Prostate gland (tissue), 2 donors: ENCODE measurements around the gene FAM174C. TPM values are rescaled to one million over a fixed set of nuclear protein-coding genes. Genes with fewer than 3 reads are reported as not detected.

Source experiments
- DNase-seq: peaks from one replicate; pipeline ENCODE4 v3.0.0-alpha.2; 2019; ENCODE audit warnings: low spot score
- H3K27ac ChIP-seq, 2 donors: fragments of 200-600 bp; sonication (generic); 2 replicates each; pipeline ENCODE4 v1.5.1; 2017 to 2019
- H3K27me3 ChIP-seq: fragments of 200-600 bp; sonication (generic); replicated peaks from 2 replicates; pipeline ENCODE4 v1.5.1; 2019; ENCODE audit not compliant: insufficient read depth
- H3K36me3 ChIP-seq, 2 donors: fragments of 200-600 bp; sonication (generic); 1 replicate in 1 of 2; 2 replicates in 1 of 2; pipeline versions ENCODE4 v1.5.1 to v1.8.1; 2017 to 2019
- H3K4me1 ChIP-seq: fragments of 200-600 bp; sonication (generic); replicated peaks from 2 replicates; pipeline ENCODE4 v1.5.1; 2019
- H3K4me3 ChIP-seq, 2 donors: fragments of 200-600 bp; sonication (generic); 2 replicates each; pipeline ENCODE4 v1.5.1; 2017 to 2019
- H3K9me3 ChIP-seq: fragments of 200-600 bp; sonication (generic); 2 replicates; pipeline ENCODE4 v1.5.1; 2017
- POLR2A ChIP-seq: fragments of 450-650 bp; IDR thresholded peaks from one replicate; pipeline ENCODE4 v1.6.1; 2016; ENCODE audit warnings: antibody characterized with exemption, mild to moderate bottlenecking
- POLR2AphosphoS5 ChIP-seq: sonication (generic); formaldehyde crosslinking; IDR thresholded peaks from one replicate; pipeline ENCODE4 v1.6.1; 2017; ENCODE audit warnings: antibody characterized with exemption
- WGBS: methylation state at CpG from one replicate; pipeline ENCODE4 v1.1.5; 2018; 5-methylcytosine and 5-hydroxymethylcytosine counted together
- intact Hi-C: fragments of 100-400 bp; cut with DNase I; formaldehyde crosslinking; loops from one replicate; pipeline ENCODE4 v1.14.2; 2022
- total RNA-seq, 2 donors: library from RNA; depleted of rRNA; stranded (reverse); fragments of >200 nt; gene quantifications; one replicate each; pipeline ENCODE4 v1.1.0, GENCODE V29; 2016
- TF ChIP-seq, protein P1 (sequence below), 4 experiments: fragments of 200-600 bp in 2 of 4; fragments of 450-650 bp in 2 of 4; sonication (generic) in 2 of 4; IDR thresholded peaks; 1 replicate in 3 of 4; 2 replicates in 1 of 4; pipeline ENCODE4 v1.5.1; 2016 to 2019; ENCODE audit warnings: antibody characterized with exemption in 4 of 4, mild to moderate bottlenecking in 2 of 4, moderate library complexity in 2 of 4

The FAM174C gene
- total RNA-seq, 2 donors from 2014 or later = 95.1 to 98.7 TPM

DNA sequence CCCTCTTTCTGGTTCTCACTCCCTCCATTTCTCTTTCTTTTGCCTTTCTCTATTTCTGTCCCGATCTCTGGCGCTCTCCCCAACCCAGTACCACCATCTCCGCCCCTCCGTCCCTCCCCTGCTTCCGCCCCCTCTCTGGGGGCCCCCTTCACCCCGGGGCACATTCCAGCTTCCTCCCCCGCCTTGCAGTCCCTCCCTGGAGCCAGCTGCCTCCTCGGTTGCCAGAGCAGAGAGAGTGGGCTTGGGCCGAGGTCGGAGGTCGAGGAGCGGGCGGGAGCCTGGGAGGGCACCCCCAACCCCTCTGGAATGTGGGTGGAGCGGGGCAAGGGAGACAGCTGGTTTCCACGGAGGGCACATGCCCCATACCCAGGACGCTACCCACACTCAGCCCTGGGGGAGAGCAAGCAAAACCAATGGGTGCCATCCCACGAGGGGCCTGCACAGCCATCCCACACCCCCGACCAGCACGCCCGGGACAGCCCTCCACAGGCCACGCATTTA is 12.7 kb upstream of the FAM174C start:
- Histone ChIP-seq H3K27ac (peak overlapping the region; percentile 89 to 100), H3K36me3 (no peaks in the 10 kb centered on the region), H3K9me3 (no peaks in the 10 kb centered on the region), H3K4me1 (peaks cover 52% of the 10 kb centered on the region), H3K4me3 (no peak overlapping the region), H3K27me3 (no peaks in the 10 kb centered on the region)
- WGBS = 39% methylated on average over 21 of the region's 21 CpGs
- no peak for DNase-seq
- intact Hi-C loops = no loop called here
- TF ChIP-seq, protein P1, sequence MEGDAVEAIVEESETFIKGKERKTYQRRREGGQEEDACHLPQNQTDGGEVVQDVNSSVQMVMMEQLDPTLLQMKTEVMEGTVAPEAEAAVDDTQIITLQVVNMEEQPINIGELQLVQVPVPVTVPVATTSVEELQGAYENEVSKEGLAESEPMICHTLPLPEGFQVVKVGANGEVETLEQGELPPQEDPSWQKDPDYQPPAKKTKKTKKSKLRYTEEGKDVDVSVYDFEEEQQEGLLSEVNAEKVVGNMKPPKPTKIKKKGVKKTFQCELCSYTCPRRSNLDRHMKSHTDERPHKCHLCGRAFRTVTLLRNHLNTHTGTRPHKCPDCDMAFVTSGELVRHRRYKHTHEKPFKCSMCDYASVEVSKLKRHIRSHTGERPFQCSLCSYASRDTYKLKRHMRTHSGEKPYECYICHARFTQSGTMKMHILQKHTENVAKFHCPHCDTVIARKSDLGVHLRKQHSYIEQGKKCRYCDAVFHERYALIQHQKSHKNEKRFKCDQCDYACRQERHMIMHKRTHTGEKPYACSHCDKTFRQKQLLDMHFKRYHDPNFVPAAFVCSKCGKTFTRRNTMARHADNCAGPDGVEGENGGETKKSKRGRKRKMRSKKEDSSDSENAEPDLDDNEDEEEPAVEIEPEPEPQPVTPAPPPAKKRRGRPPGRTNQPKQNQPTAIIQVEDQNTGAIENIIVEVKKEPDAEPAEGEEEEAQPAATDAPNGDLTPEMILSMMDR (IDR thresholded peaks at IDR 0.05) = no peak
- TF ChIP-seq POLR2A (no peak), POLR2AphosphoS5 (no peak)

DNA sequence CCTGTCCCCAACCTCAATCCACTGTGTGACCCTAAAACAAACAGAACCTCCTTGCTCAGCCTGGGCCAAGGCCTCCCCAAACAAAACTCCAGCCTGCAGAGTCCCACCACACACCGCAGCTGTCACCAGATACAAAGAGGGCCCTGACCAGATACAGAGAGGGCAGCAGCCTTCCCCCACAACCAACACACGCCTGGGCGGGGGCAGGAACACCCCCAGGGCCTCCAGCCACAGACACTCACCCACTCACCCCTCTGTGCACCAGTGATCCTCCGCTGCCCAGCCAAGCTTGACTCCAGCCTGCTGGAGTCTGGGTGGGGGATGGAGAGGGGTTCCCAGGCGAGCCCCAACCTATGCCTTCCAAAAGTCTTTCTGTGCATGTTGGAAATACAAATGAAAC is 12.1 kb upstream of the FAM174C start:
- H3K4me3 ChIP-seq = no peak overlapping the region
- intact Hi-C loops = no loop called here
- peak overlapping the region; percentile 89 to 100 for H3K27ac ChIP-seq
- 74% methylated on average over 5 of the region's 5 CpGs for WGBS
- no peaks in the 10 kb centered on the region for H3K27me3 ChIP-seq
- H3K9me3 ChIP-seq = no peaks in the 10 kb centered on the region
- TF ChIP-seq, protein P1 (IDR thresholded peaks at IDR 0.05) = no peak
- TF ChIP-seq POLR2AphosphoS5 = no peak
- no peak for TF ChIP-seq POLR2A
- H3K4me1 ChIP-seq = peaks cover 47% of the 10 kb centered on the region
- DNase-seq = no peak
- H3K36me3 ChIP-seq = no peaks in the 10 kb centered on the region

DNA sequence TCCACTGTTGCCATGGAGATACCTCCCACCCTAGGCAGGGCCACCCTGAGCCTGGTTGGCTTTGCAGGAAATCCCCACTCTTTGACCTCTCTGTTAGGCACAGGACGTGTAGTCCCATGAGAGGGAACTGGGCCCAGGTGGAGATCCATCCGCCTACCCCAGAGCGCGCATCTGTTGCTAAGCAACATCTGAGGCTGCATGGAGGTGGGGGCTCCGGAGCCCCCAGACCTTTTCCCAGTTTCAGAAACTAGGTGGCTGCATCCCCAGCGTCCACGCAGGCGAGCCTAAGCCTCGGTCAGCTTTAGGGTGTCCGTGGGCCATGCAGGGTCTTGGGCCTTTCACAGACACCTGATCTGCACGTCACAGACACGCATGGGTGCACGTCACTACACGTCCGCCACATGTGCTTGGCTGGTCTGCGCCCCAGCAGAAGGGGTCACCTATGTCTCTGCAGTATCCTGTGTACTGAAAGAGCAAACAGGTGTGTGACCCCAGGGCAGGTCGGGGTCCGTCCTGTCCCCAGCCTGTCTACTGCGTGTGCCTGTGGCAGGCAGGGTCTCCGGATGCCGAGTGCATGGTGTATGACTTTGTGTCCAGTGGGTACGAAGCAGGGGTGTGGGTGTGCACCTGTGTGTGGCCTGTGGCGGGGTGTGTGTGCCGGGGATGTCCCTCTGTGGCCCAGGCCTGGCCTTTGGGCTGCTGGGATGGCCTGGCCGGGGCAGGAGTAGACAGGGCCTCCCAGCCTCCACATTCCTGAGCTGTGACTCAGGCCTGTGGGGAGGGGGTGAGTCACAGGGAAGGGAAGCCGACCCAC is 10.3 kb upstream of the FAM174C start:
- H3K27ac ChIP-seq = peak overlapping the region; percentile 82 to 88
- WGBS = 75% methylated on average over 24 of the region's 26 CpGs

DNA sequence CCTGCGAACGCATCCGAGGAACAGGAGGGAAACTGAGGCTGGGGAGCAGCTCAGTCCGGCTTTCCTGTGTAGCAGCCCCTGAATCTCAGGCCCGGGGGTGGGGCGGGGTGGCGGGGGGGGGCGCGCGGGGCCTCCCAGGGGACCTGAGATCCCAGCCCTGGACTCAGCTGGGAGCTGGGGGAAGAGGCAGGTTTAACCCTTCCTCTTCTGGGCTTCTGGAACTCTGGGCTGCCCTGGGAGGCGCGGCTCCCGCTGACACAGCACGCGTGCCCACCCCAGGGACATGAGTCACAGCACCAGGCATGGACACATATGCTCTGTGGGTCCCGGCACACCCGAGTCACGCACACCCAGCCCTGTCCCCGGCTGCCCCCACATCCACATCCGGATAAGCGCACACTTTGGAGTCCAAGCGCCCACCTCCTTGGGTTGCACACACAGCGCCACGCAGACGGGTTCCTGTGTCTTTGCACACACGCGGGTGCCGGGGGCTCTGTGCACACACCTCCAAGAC is 9.7 kb upstream of the FAM174C start:
- peak; percentile 38 for DNase-seq
- intact Hi-C loops = loop anchor here (1.0 kb wide), 1 partner anchor 21 kb away; no protein-coding TSS in a partner anchor

More for the DNA sequence above, 10.3 kb upstream of the FAM174C start:
- H3K36me3 ChIP-seq = no peaks in the 10 kb centered on the region
- H3K4me1 ChIP-seq = peaks cover 40% of the 10 kb centered on the region
- H3K4me3 ChIP-seq = no peak overlapping the region
- intact Hi-C loops = no loop called here
- TF ChIP-seq POLR2AphosphoS5 = peak; percentile 36
- TF ChIP-seq, protein P1 (IDR thresholded peaks at IDR 0.05) = no peak
- peak; percentile 23 for DNase-seq
- no peaks in the 10 kb centered on the region for H3K9me3 ChIP-seq
- no peaks in the 10 kb centered on the region for H3K27me3 ChIP-seq

More for the DNA sequence above, 9.7 kb upstream of the FAM174C start:
- Histone ChIP-seq H3K36me3 (no peaks in the 10 kb centered on the region), H3K9me3 (no peaks in the 10 kb centered on the region), H3K4me1 (peaks cover 39% of the 10 kb centered on the region), H3K27ac (peak overlapping the region; percentile 82 to 88), H3K4me3 (peak overlapping the region; percentile 29 to 51), H3K27me3 (no peaks in the 10 kb centered on the region)
- WGBS = 18% methylated on average over 15 of the region's 28 CpGs
- TF ChIP-seq POLR2AphosphoS5 (no peak), POLR2A (no peak)
- TF ChIP-seq, protein P1 (IDR thresholded peaks at IDR 0.05) = no peak
